ENCODE measurements around the gene EDNRA.
A peak's percentile ranks its signal among the peaks of the same experiment; 100 is the strongest.
"Not testable (repeated sequence)": the region's sequence is repeated elsewhere in the genome, so short reads cannot be mapped to it uniquely, and the experiment has no call there.

The EDNRA gene

GRCh38 chr4:147480891-147481576, at the start of gene EDNRA:
Gene EDNRA (plus strand): TSS chr4:147481097. CDS start chr4:147485682, 4,585 bp downstream.
- DNase-seq: peak; percentile 67

DNA sequence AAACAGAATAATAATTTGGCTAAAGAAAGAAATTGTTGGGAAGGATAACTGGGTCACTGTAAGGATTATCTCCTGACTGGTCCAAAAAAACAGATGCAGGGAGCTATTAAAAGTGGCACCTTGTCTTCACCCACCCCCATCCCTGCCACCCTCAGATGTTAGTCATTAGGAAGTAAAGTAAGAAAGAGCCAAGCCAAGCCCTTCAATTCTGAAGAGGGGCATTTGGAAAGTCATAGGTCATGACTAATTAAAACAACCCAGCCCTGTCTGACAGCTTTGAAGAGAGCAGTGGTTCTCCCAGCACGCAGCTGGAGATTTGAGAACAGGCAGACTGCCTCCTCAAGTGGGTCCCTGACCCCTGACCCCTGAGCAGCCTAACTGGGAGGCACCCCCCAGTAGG, 46.5 kb upstream of the EDNRA start:
- DNase-seq: not testable (repeated sequence)

- DNase-seq: no peak
Measured at GRCh38 chr4:147440442-147440841, 40.5 kb upstream of the EDNRA start.

DNA sequence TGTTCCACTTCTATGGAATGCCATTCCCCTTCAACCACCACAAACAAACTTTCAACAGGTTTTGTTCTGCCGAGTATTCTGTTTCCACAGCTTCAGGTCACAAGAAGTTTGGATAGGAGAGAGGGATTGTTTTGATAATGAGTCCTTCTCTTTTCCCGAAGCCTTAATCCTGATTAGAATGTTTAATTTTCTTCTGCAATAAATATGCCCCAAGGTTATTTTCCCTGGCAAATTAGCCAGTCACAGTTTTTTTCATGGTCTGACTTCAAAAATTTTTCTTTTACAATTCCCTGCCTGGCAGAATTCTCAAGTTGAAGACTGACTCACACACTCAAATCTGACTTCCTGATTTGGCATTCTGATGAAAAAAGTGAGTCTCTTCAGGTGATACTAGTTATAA, 33.1 kb upstream of the EDNRA start:
- DNase-seq: no peak

- peak; percentile 53 for DNase-seq
Measured at GRCh38 chr4:147453561-147454141, 27.2 kb upstream of the EDNRA start.

GRCh38 chr4:147456706-147457105, 24.2 kb upstream of the EDNRA start:
- DNase-seq: peak; percentile 24

DNA sequence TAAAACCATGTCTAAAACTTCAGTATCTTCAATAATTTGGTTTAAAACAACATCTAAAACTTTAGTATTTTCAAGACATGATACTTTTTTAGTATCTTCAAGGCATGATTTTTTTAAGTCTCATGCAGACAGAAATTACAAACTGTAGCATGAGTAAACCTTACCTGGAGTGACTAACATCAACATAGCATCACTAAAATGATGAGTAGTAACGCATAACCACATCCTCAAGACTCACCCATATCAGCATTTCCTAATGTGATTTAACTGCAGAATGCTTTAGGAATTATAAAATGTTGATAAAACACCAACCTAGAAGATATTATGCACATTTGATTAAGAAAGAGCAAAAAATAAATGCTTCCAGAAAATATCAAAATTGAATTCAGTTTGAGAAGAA, 19.7 kb upstream of the EDNRA start:
- DNase-seq: peak; percentile 41

DNA sequence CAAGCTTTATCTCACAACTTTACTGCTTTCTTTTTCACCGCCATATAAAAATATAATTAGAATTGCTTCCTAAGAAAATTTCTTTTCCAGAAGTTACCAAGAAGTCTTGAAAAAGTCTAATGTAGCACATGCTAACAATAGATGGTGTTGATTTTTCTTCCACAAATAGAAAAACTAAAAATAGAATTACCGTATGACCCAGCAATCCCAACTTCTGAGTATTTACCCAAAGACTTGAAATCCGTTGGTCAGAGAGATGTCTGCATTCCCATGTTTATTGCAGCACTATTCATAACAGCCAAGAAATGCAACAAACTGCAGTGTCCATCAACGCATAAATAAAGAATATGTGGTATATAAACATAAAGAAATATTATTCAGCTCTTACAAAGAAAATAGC, 17.8 kb upstream of the EDNRA start:
- DNase-seq: peak; percentile 10

GRCh38 chr4:147465461-147465860, 15.4 kb upstream of the EDNRA start:
- no peak for DNase-seq

DNA sequence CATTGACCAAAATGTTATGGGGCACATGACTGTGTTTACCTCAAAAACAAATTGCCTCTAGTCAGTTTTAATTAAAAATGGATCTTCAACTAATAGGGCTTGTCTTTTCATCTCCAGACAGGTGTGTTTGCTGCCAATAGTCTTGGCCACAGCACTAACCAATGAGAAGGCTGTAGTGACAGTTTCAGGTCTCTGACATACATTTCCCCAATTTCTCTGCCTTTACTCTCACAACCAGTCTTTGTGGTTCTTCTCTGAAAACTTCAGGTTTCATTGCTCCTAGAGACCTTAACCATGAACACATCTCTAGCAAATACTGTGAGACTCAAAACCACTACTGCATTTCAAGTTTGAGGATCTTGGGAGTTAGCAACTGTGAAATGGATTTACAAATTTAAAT, 3.5 kb upstream of the EDNRA start:
- no peak for DNase-seq

GRCh38 chr4:147479376-147479775, 1.5 kb upstream of the EDNRA start:
- DNase-seq: no peak

- peak; percentile 89 for DNase-seq
Measured at GRCh38 chr4:147479786-147480185, 1.1 kb upstream of the EDNRA start.

GRCh38 chr4:147480502-147480890, 401 bp upstream of the EDNRA start:
- DNase-seq: no peak

- DNase-seq: peak; percentile 23
Measured at GRCh38 chr4:147481577-147482109, 746 bp downstream of the EDNRA start.

DNA sequence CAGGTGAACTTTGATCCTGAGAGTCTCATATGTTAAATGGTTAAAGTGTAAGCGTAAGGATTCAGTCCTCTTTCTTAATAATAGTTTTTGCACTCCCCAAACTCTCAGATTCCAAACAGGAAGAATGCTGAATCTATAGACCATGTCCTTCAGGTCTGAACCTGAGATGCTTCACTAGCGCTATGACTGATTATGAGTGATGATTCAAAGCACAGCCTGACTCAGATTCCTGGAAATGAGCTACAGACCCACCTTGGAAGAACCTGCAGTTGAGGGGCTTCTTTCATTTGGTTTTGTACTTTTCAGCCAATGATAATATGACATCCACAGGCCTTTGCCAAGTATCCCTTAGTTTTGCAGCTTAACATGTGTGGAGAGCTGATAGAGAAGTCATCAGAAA, 1.4 kb downstream of the EDNRA start:
- peak; percentile 50 for DNase-seq

- DNase-seq: no peak
Measured at GRCh38 chr4:147485167-147485566, 4.3 kb downstream of the EDNRA start.

- no peak for DNase-seq
Measured at GRCh38 chr4:147487616-147488015, 6.7 kb downstream of the EDNRA start.

DNA sequence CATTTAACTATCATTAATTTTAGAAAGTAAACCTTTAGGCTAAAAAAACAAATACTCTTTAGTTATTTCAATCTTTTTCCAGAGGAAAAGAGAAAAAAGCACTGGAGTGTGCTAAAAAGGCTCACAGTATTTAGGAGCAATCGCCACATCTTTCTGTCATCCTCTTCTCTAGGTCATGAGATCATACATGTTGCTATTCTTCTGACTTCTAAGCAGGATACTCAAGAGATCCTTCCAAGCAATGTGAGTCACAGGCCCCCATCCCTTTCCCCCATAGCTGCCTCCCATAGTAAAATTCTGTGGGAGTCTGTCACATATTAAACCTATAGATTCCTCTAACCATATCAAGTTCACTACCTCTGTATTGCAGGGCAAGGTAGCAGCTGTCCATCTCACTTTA, 7.7 kb downstream of the EDNRA start:
- peak; percentile 66 for DNase-seq

- no peak for DNase-seq
Measured at GRCh38 chr4:147491086-147491485, 10.2 kb downstream of the EDNRA start.

- peak; percentile 74 for DNase-seq
Measured at GRCh38 chr4:147492306-147492705, 11.4 kb downstream of the EDNRA start.

DNA sequence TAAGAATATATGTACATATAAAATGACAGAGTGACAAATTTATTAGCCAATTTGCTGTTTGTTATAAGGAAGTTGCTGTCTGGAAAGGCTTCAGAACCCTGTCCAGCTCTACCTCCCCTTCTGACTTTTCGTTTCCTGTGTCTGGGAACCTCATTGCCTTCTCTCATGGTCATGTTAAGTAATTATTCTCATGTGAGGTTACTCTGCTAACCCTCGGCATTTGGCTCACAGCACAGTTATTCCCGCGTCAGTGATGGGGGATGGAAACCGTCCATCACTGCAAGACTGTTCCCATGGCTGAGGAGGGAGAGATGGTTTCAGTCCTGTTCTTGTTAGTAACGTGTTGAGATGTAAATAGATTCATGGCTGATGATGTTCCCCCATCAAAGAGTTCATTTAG, 11.9 kb downstream of the EDNRA start:
- DNase-seq: peak; percentile 92

DNA sequence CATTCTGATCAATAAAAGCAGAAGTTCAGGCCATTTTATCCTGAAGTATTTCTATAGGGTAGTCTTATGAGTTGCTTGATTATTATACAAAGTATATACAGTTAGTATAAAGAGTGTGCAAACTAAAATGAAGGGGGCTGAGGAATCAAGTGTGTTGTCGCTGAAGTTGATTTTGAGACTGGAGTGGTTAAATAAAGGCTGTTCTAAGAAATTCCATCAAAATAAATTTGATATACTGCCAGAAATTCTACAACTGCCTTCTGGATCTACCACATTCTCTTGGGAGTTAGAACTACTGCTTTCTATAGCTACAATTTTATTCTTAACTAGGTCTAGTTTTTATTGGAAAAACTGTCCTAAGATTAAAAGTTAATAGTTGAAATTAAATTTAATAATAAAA, 12.4 kb downstream of the EDNRA start:
- peak; percentile 38 for DNase-seq

DNA sequence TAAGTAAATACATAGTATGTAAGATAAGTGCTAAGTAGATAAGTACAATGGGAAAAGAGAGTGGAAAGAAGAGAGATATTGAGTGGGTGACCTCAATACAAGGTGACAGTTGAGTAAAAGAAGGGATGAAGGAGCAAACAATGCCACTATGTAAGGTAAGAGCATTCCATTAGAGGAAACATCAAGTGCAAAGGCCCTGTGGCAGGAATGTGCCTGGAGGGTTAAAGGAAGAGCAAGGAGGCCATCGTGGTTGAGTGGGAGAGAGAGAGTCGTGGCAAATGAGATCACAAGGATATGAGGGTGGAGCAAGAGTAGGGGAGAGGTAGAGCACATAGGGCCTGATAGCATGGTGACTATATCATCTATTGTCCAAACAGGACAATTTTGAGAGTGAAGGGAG, 13.4 kb downstream of the EDNRA start:
- no peak for DNase-seq

DNA sequence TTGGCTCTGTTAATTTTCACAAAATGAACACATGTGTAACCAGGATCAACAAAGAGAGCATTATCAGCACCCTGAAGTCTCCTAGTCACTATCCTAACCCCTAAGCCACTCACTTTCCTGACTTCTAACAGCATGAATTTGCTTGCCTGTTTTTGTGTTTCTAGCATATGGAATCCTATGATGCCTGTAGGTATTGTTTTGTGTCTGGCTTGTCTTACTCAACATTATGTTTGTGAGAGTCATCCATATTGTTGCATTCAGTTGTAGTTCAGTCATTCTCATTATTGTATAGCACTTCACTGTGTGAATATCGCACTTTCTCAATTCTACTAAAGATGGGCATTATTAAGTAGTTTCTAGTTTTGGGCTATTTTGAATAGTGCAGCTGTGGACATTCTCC, 15.6 kb downstream of the EDNRA start:
- no peak for DNase-seq
